Measurements from ENCODE around the gene LIG3.
"Not testable (repeated sequence)": the region's sequence is repeated elsewhere in the genome, so short reads cannot be mapped to it uniquely, and the experiment has no call there.

Gene LIG3

DNA sequence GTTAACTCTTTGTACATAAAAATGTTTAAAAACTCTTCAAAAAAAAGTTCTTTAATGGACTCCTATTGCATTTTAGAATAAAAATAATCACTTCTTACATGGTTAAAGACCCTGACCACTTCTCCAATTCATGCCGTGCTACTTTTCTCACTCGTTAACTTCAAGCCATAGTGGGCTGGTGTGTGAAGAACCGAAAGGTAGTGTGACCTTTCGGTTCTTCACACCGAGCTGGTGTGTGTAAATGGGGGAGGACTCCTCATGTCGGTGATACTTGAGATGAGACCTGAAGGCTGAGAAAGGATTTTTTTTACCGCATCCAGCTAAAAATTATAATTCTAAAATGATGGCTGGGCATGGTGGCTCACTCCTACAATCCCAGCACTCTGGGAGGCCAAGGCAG, 61.1 kb downstream of the LIG3 start:
- no peak for DNase-seq (ENCODE audit: low read depth in 2 of 2)

DNA sequence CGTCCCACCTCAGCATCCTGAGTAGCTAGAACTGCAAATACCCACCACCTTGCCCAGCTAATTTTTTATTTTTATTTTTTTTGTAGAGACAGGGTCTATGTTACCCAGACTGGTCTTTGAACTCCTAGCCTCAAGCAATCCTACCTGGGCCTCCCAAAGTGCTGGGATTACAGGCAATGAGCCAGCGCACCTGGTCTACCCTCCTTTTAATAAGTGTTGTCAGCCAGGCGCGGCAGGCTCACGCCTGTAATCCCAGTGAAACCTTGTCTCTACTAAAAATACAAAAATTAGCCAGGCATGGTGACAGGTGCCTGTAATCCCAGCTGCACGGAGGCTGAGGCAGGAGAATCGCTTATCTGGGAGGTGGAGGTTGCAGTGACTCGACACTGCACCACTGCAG, 63.9 kb downstream of the LIG3 start:
- DNase-seq (ENCODE audit: low read depth in 2 of 2) = no peak

DNA sequence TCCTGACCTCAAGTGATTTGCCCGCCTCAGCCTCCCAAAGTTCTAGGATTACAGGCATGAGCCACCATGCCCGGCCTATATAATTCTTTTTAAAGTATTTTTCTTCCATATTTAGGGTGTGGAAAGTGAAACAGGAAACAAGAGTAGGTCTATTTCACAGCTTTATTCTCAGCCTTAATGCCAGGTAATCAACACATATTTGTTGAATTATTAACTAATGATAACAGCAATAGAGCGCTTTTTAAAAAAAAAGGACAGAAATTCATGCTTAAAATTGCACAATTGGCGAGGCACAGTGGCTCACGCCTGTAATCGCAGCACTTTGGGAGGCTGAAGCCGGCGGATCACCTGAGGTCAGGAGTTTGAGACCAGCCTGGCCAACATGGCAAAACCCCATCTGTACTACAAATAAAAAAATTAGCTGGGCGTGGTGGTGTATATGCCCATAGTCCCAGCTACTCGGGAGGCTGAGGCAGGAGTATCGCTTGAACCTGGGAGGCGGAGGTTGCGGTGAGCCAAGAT, 65.2 kb downstream of the LIG3 start:
- not testable (repeated sequence) for DNase-seq (ENCODE audit: low read depth in 2 of 2)

DNA sequence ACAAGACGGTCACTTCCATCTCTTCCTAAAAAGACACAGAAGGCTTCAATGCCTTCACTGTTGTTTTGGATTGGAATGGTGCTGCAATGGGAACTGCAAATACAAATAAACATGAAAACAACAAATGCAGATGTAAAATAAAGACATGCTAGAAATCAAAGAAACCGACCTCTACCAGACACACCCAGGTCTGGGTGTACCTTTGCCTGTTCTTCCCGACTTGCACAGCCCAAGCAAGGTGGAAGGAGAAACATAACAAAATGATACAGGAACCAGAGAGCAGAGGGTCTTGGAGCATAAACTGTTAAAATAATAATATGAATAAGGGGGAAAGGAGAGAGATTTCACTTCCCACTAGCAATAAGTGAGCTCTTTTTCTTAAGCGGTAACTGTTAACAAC, 65.9 kb downstream of the LIG3 start:
- DNase-seq (ENCODE audit: low read depth in 2 of 2) = no peak

GRCh38 chr17:35046740-35047283, 66.5 kb downstream of the LIG3 start:
- DNase-seq (ENCODE audit: low read depth in 2 of 2) = peak; percentile 15 to 50

- DNase-seq (ENCODE audit: low read depth in 2 of 2) = no peak
These were observed 68.5 kb downstream of the LIG3 start for GRCh38 chr17:35048685-35049379.

DNA sequence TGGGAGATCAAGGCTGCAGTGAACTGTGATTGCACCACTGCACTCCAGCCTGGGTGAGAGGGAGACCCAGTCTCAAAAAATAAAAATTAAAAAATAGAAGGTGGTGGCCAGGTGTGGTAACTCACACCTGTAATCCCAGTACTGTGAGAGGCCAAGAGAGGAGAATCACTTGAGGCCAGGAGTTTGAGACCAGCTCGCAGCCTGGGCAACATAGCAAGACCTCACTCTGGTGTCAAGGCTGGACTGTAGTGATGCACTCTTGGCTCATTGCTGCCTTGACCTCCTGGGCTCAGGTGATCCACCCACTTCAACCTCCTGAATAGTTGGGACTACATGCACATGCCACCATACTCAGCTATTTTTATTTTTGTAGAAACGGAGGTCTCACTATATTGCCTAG, 69.9 kb downstream of the LIG3 start:
- DNase-seq (ENCODE audit: low read depth in 2 of 2) = no peak

DNA sequence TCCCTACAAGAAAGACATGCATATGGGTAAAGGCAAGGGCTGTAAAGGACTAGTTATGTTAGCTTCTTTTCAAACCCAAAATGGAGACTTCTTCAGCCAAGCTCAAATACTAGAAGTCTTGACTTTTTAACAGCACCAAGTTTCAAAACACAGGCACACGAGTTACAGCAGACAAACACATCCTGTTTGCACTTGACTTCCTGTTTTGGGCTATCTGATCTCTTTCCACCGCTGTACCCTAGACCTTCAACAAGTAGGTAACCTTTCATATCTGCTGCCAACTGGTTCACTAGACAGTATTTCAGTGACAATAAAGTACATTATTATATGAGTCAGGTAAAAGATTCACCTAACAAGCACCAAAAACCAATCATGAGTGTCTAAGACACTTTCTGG, 70.9 kb downstream of the LIG3 start:
- no peak for DNase-seq (ENCODE audit: low read depth in 2 of 2)

- no peak for DNase-seq (ENCODE audit: low read depth in 2 of 2)
These were observed 71.4 kb downstream of the LIG3 start for GRCh38 chr17:35051579-35052240.

DNA sequence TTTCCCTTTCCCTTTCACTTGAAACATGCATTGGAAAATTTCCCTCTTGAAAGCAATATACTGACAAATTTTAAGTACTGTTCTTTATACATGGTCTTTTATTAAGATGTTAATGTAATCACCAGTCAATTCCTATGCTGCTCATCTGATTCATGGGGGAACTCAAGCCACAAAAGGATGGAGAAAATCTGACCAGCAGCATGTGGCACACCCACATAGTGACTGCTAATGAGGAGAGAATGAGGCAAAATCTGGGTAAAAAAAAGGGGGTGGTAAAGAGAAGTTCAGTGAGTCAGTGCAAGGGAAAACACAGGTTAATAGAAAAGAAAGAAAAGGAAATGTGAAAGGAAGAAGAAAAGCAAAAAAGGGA, 71.9 kb downstream of the LIG3 start:
- no peak for DNase-seq (ENCODE audit: low read depth in 2 of 2)

DNA sequence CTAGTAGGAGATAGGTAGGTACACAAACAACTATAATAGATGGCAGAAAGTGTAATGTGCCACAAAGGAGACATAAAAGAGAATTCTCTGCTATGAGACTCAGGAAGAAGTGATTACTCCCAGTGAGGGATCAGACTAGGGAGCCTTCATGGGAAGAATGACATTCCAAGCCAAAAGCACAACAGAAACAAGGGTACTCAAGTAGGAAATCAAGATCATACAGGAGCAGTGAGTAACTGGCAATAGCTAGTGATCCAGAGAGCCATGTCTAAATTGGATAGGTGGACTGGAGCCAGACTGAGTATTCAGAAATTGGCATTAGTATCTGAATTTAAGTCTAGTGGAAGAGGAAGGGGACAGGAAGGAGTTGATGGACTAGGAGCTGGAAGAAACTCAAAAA, 72.5 kb downstream of the LIG3 start:
- no peak for DNase-seq (ENCODE audit: low read depth in 2 of 2)

DNA sequence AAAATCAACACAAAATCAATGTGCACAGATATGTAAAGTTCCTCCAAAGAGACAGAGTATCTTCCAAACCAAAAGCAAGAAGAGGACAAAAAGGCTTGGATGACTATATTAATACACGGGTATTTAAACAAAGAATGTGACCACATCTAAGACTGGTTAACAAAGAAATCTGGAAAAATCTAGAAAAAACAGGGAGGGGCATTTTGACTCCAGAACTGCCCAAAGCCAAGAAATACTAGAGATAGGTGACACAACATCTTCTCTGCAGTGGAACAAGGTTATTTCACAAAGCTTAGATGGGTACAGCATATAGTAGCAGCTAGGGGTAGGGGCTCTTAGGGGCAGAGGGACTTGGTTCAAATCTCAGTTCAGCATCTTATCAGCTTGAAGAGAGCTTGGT, 72.9 kb downstream of the LIG3 start:
- DNase-seq (ENCODE audit: low read depth in 2 of 2) = no peak

- no peak for DNase-seq (ENCODE audit: low read depth in 2 of 2)
These were observed 75.7 kb downstream of the LIG3 start for GRCh38 chr17:35056013-35056412.

DNA sequence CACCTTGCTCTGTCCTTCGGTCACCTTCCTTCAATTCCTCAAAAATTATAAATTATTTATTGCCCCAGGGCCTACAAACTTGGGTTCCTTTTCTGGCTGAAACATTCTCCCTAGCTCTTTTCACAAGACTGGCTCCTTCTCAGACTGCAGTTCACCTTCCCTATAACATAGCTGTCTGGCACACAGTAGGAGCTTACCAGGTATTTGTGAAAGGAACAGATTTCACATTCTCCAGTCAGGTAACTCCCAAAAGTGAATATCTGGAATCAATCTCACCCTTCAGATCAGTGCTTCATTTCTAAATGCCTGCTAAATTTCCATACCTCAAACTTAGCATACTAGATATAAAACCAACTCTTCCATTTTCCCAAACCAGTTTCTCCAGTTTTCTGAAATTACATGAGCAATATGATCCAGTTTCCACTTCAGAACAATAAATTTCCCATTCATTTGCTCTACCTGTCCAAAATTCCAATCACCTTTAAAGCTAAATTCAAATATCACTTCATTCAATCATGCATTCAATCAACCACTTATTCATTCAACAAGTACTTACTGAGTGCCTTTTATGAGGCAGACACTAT, 77.1 kb downstream of the LIG3 start:
- no peak for DNase-seq (ENCODE audit: low read depth in 2 of 2)

Measured in activated CD4-positive, alpha-beta T cell treated with anti-CD3 and anti-CD28 coated beads for 24 hours (primary cell).